Mesenchymal stem cell (in vitro differentiated cells and primary cell): ENCODE data around the gene LAMA4.

Experiments used
- DNase-seq: peaks from one replicate; pipeline ENCODE4 v3.0.0-alpha.2; 2013
- H2AFZ ChIP-seq: one replicate; pipeline ENCODE4 v1.6.1; 2013; ENCODE audit warnings: low read depth, mild to moderate bottlenecking, control low read depth, inconsistent platforms, low read length, moderate library complexity
- H2AK5ac ChIP-seq: 2 replicates; pipeline ENCODE4 v1.6.1; 2013; ENCODE audit warnings: low read length, moderate library complexity, mild to moderate bottlenecking, inconsistent platforms; ENCODE audit not compliant: severe bottlenecking
- H2BK120ac ChIP-seq: one replicate; pipeline ENCODE4 v1.6.1; 2013; ENCODE audit warnings: low read depth, mild to moderate bottlenecking, inconsistent platforms, low read length, moderate library complexity
- H2BK12ac ChIP-seq, 2 experiments: one replicate each; pipeline ENCODE4 v1.6.1; 2013; ENCODE audit warnings: inconsistent platforms in 2 of 2, low read length in 2 of 2, mild to moderate bottlenecking in 2 of 2, moderate library complexity in 2 of 2, control low read depth in 1 of 2
- H2BK15ac ChIP-seq: one replicate; pipeline ENCODE4 v1.6.1; 2013; ENCODE audit warnings: mild to moderate bottlenecking, low read depth, inconsistent platforms; ENCODE audit not compliant: poor library complexity, severe bottlenecking
- H2BK5ac ChIP-seq: 2 replicates; pipeline ENCODE4 v1.6.1; 2013; ENCODE audit warnings: low read depth, mild to moderate bottlenecking, low read length, control low read depth, inconsistent platforms; ENCODE audit not compliant: poor library complexity, severe bottlenecking
- H3K14ac ChIP-seq, 2 experiments: one replicate each; pipeline ENCODE4 v1.6.1; 2013; ENCODE audit warnings: inconsistent platforms in 2 of 2, low read length in 2 of 2, control low read depth in 1 of 2, mild to moderate bottlenecking in 1 of 2, moderate library complexity in 1 of 2
- H3K18ac ChIP-seq, 2 experiments: one replicate each; pipeline ENCODE4 v1.6.1; 2013; ENCODE audit warnings: inconsistent platforms in 2 of 2, low read length in 2 of 2, control low read depth in 1 of 2, low read depth in 1 of 2, mild to moderate bottlenecking in 1 of 2
- H3K23ac ChIP-seq, 2 experiments: one replicate each; pipeline ENCODE4 v1.6.1; 2013; ENCODE audit warnings: inconsistent platforms in 2 of 2, low read length in 2 of 2, mild to moderate bottlenecking in 2 of 2, moderate library complexity in 2 of 2, control low read depth in 1 of 2
- H3K27ac ChIP-seq: 2 replicates; pipeline ENCODE4 v1.5.1; 2013; ENCODE audit warnings: mild to moderate bottlenecking, moderate library complexity, low read length, control low read depth, inconsistent platforms; ENCODE audit not compliant: poor library complexity, severe bottlenecking
- H3K27me3 ChIP-seq, 2 experiments: 2 replicates each; pipeline versions ENCODE4 v1.6.1 to v1.7.0; 2013; ENCODE audit warnings: low read length in 2 of 2, mild to moderate bottlenecking in 2 of 2, moderate library complexity in 2 of 2, control low read depth in 1 of 2, inconsistent platforms in 1 of 2; ENCODE audit not compliant: control insufficient read depth in 1 of 2, insufficient read depth in 1 of 2
- H3K36me3 ChIP-seq, 2 experiments: 2 replicates each; pipeline versions ENCODE4 v1.6.1 to v1.7.0; 2013; ENCODE audit warnings: low read length in 2 of 2, control low read depth in 1 of 2, inconsistent platforms in 1 of 2, low read depth in 1 of 2, mild to moderate bottlenecking in 1 of 2; ENCODE audit not compliant: insufficient read depth in 2 of 2, control insufficient read depth in 1 of 2
- H3K4ac ChIP-seq, 2 experiments: one replicate each; pipeline ENCODE4 v1.6.1; 2013; ENCODE audit warnings: inconsistent platforms in 2 of 2, low read length in 2 of 2, mild to moderate bottlenecking in 2 of 2, moderate library complexity in 2 of 2, control low read depth in 1 of 2, low read depth in 1 of 2
- H3K4me1 ChIP-seq: 2 replicates; pipeline ENCODE4 v1.6.1; 2013; ENCODE audit warnings: low read depth, low read length, control low read depth; ENCODE audit not compliant: control insufficient read depth, insufficient read depth
- H3K4me2 ChIP-seq: 2 replicates; pipeline ENCODE4 v1.6.1; 2013; ENCODE audit warnings: low read length, mild to moderate bottlenecking, inconsistent platforms; ENCODE audit not compliant: poor library complexity, severe bottlenecking
- H3K4me3 ChIP-seq, 2 experiments: 2 replicates each; pipeline versions ENCODE4 v1.5.1 to v1.7.0; 2013; ENCODE audit warnings: low read length in 2 of 2, mild to moderate bottlenecking in 2 of 2, control low read depth in 1 of 2, low read depth in 1 of 2; ENCODE audit not compliant: insufficient read depth in 1 of 2
- H3K79me1 ChIP-seq: replicated peaks from 2 replicates; pipeline ENCODE4 v1.6.1; 2013; ENCODE audit warnings: mild to moderate bottlenecking, control low read depth, low read length, inconsistent platforms; ENCODE audit not compliant: poor library complexity, severe bottlenecking
- H3K9ac ChIP-seq: 2 replicates; pipeline ENCODE4 v1.7.0; 2013; ENCODE audit warnings: mild to moderate bottlenecking, low read length, moderate library complexity
- H3K9me3 ChIP-seq: 2 replicates; pipeline ENCODE4 v1.7.0; 2013; ENCODE audit warnings: mild to moderate bottlenecking, low read length; ENCODE audit not compliant: control insufficient read depth
- H4K8ac ChIP-seq: one replicate; pipeline ENCODE4 v1.6.1; 2013; ENCODE audit warnings: inconsistent platforms, mild to moderate bottlenecking, low read length, moderate library complexity
- H4K91ac ChIP-seq: one replicate; pipeline ENCODE4 v1.6.1; 2013; ENCODE audit warnings: mild to moderate bottlenecking, low read length, inconsistent platforms
- WGBS: methylation state at CpG from one replicate; pipeline ENCODE4 v1.1.7; 2013; ENCODE audit warnings: mixed read lengths; 5-methylcytosine and 5-hydroxymethylcytosine counted together

Gene LAMA4

GRCh38 chr6:112216662-112217551 is 37.5 kb downstream of the LAMA4 start:
- peak; percentile 94 for DNase-seq

GRCh38 chr6:112215488-112216284 is 38.7 kb downstream of the LAMA4 start:
- no peak overlapping the region for H4K91ac ChIP-seq
- no peak overlapping the region for H3K4ac ChIP-seq
- H3K18ac ChIP-seq = peak overlapping the region in 1 of 2 experiments; percentile 64
- H3K36me3 ChIP-seq = peaks cover 0 to 61% of the 10 kb centered on the region in 2 experiments
- H2BK120ac ChIP-seq = no peak overlapping the region
- no peaks in the 10 kb centered on the region for H3K79me1 ChIP-seq
- no peak overlapping the region for H2BK15ac ChIP-seq
- H3K4me3 ChIP-seq = no peak overlapping the region
- no peak for DNase-seq
- H3K27ac ChIP-seq = no peak overlapping the region
- no peak overlapping the region for H2AK5ac ChIP-seq
- H2AFZ ChIP-seq = no peak overlapping the region
- no peak overlapping the region for H2BK5ac ChIP-seq
- 86% methylated on average over 7 of the region's 7 CpGs for WGBS
- peak overlapping the region in 1 of 2 experiments; percentile 9 for H2BK12ac ChIP-seq
- no peaks in the 10 kb centered on the region for H3K9me3 ChIP-seq
- no peak overlapping the region for H4K8ac ChIP-seq
- no peaks in the 10 kb centered on the region for H3K27me3 ChIP-seq
- H3K4me2 ChIP-seq = no peak overlapping the region
- H3K14ac ChIP-seq = no peak overlapping the region
- H3K23ac ChIP-seq = no peak overlapping the region
- peaks cover 6% of the 10 kb centered on the region for H3K4me1 ChIP-seq
- H3K9ac ChIP-seq = no peak overlapping the region

More at GRCh38 chr6:112216662-112217551, 37.5 kb downstream of the LAMA4 start:
- H2BK120ac ChIP-seq = no peak overlapping the region
- H4K8ac ChIP-seq = no peak overlapping the region
- H2BK12ac ChIP-seq = no peak overlapping the region
- no peak overlapping the region for H3K23ac ChIP-seq
- H2AFZ ChIP-seq = no peak overlapping the region
- H3K4me2 ChIP-seq = no peak overlapping the region
- no peak overlapping the region for H3K4ac ChIP-seq
- no peak overlapping the region for H4K91ac ChIP-seq
- H3K27me3 ChIP-seq = no peaks in the 10 kb centered on the region
- no peaks in the 10 kb centered on the region for H3K79me1 ChIP-seq
- peaks cover 0 to 49% of the 10 kb centered on the region in 2 experiments for H3K36me3 ChIP-seq
- H3K4me3 ChIP-seq = no peak overlapping the region
- 29% methylated on average over 5 of the region's 6 CpGs for WGBS
- no peak overlapping the region for H2BK15ac ChIP-seq
- H3K18ac ChIP-seq = peak overlapping the region in 1 of 2 experiments; percentile 37
- no peak overlapping the region for H3K14ac ChIP-seq
- no peak overlapping the region for H2BK5ac ChIP-seq
- H3K9me3 ChIP-seq = no peaks in the 10 kb centered on the region
- no peak overlapping the region for H3K27ac ChIP-seq
- no peak overlapping the region for H2AK5ac ChIP-seq
- peak overlapping the region; percentile 4 for H3K9ac ChIP-seq
- peaks cover 6% of the 10 kb centered on the region for H3K4me1 ChIP-seq

GRCh38 chr6:112214739-112215269 is 39.6 kb downstream of the LAMA4 start:
- H3K27me3 ChIP-seq = no peaks in the 10 kb centered on the region
- DNase-seq = no peak
- H3K9me3 ChIP-seq = no peaks in the 10 kb centered on the region
- H2AFZ ChIP-seq = no peak overlapping the region
- no peaks in the 10 kb centered on the region for H3K79me1 ChIP-seq
- peak overlapping the region; percentile 0 for H3K9ac ChIP-seq
- no peak overlapping the region for H2BK120ac ChIP-seq
- no peak overlapping the region for H2BK5ac ChIP-seq
- H3K4me2 ChIP-seq = no peak overlapping the region
- no peak overlapping the region for H3K4ac ChIP-seq
- H3K36me3 ChIP-seq = peaks cover 0 to 70% of the 10 kb centered on the region in 2 experiments
- no peak overlapping the region for H2AK5ac ChIP-seq
- H4K8ac ChIP-seq = no peak overlapping the region
- H3K4me3 ChIP-seq = no peak overlapping the region
- H3K4me1 ChIP-seq = peaks cover 6% of the 10 kb centered on the region
- no peak overlapping the region for H3K14ac ChIP-seq
- no peak overlapping the region for H2BK15ac ChIP-seq
- no peak overlapping the region for H2BK12ac ChIP-seq
- H3K23ac ChIP-seq = no peak overlapping the region
- no peak overlapping the region for H3K27ac ChIP-seq
- 43% methylated on average over 2 of the region's 2 CpGs for WGBS
- no peak overlapping the region for H3K18ac ChIP-seq
- H4K91ac ChIP-seq = no peak overlapping the region

- no peak overlapping the region for H3K18ac ChIP-seq
- H3K79me1 ChIP-seq = no peaks in the 10 kb centered on the region
- H4K91ac ChIP-seq = no peak overlapping the region
- H3K27me3 ChIP-seq = no peaks in the 10 kb centered on the region
- DNase-seq = no peak
- peaks cover under 1% of the 10 kb centered on the region for H3K4me1 ChIP-seq
- H2BK15ac ChIP-seq = no peak overlapping the region
- no peak overlapping the region for H2BK120ac ChIP-seq
- H3K14ac ChIP-seq = no peak overlapping the region
- H3K4me2 ChIP-seq = no peak overlapping the region
- H3K9ac ChIP-seq = no peak overlapping the region
- H3K9me3 ChIP-seq = no peaks in the 10 kb centered on the region
- H3K23ac ChIP-seq = no peak overlapping the region
- H3K36me3 ChIP-seq = peaks cover 0 to 100% of the 10 kb centered on the region in 2 experiments
- WGBS = 100% methylated on average over 1 of the region's 2 CpGs
- H3K4me3 ChIP-seq = no peak overlapping the region
- no peak overlapping the region for H3K27ac ChIP-seq
- no peak overlapping the region for H2BK5ac ChIP-seq
- H3K4ac ChIP-seq = no peak overlapping the region
- H2BK12ac ChIP-seq = no peak overlapping the region
- no peak overlapping the region for H2AK5ac ChIP-seq
- H4K8ac ChIP-seq = no peak overlapping the region
- H2AFZ ChIP-seq = no peak overlapping the region
Measured at GRCh38 chr6:112210852-112211251, 43.5 kb downstream of the LAMA4 start.
